ENCODE data around the gene RPL12. TPM values are rescaled to one million over a fixed set of nuclear protein-coding genes. Genes with fewer than 3 reads are reported as not detected.

RPL12 gene
- total RNA-seq, 3 donors from 2014 or later (not counting 1 experiment from before 2014, with no cell fraction given), result 561 to 770 (median 724) TPM

DNA sequence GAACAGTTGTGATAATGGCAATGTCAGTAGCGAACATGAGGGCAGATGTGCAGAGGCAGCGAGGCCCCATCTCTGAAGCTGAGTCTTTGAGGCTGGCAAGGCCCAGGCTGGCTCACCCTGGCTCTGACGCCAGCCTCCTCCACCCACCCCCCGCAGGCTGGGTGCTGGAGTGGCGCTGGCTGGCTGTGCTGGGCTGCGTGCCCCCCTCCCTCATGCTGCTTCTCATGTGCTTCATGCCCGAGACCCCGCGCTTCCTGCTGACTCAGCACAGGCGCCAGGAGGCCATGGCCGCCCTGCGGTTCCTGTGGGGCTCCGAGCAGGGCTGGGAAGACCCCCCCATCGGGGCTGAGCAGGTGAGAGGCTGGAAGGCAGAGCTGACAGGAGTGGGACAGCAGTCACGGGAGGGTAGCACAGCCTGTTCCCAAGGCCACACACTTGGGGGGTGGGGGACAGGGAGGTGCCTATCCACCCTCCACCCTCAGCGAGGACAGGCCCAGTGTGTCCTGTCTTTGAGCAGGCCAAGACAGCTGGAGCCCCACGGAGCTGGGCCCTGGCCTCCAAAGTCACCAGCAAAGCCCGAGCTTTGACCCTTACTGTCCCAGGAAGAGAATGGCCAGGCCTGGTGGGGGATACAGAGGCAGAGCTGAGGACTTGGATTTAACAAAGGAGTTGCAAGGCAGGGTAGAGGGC lies 48.7 kb downstream of the RPL12 start:
- 65% methylated on average over 18 of the region's 18 CpGs for WGBS (ENCODE audit: insufficient coverage)
- Mint-ChIP-seq H3K4me1 (peaks cover 5 to 14% of the 10 kb centered on the region in 2 donors), H3K27me3 (ENCODE audit: low read depth in 2 of 2) (peaks cover 0 to 3% of the 10 kb centered on the region in 2 donors), H3K36me3 (no peaks in the 10 kb centered on the region), H3K4me3 (no peak overlapping the region), H3K9me3 (no peaks in the 10 kb centered on the region), H3K27ac (no peak overlapping the region)
- no peak for ATAC-seq
- intact Hi-C loops (cut with micrococcal nuclease), result no loop called here
- Histone ChIP-seq H3K4me1 (ENCODE audit: control insufficient read depth, insufficient read depth, low read length) (peaks cover 12% of the 10 kb centered on the region), H3K9me3 (ENCODE audit: control insufficient read depth, insufficient read depth, low read length) (no peaks in the 10 kb centered on the region), H3K4me3 (ENCODE audit: low read length) (no peak overlapping the region), H3K27ac (ENCODE audit: low read length) (no peak overlapping the region), H3K36me3 (ENCODE audit: control insufficient read depth, insufficient read depth, low read length) (peaks cover 2% of the 10 kb centered on the region), H3K27me3 (ENCODE audit: control insufficient read depth, insufficient read depth, low read length) (peaks cover 13% of the 10 kb centered on the region)
- TF ChIP-seq, protein P1, sequence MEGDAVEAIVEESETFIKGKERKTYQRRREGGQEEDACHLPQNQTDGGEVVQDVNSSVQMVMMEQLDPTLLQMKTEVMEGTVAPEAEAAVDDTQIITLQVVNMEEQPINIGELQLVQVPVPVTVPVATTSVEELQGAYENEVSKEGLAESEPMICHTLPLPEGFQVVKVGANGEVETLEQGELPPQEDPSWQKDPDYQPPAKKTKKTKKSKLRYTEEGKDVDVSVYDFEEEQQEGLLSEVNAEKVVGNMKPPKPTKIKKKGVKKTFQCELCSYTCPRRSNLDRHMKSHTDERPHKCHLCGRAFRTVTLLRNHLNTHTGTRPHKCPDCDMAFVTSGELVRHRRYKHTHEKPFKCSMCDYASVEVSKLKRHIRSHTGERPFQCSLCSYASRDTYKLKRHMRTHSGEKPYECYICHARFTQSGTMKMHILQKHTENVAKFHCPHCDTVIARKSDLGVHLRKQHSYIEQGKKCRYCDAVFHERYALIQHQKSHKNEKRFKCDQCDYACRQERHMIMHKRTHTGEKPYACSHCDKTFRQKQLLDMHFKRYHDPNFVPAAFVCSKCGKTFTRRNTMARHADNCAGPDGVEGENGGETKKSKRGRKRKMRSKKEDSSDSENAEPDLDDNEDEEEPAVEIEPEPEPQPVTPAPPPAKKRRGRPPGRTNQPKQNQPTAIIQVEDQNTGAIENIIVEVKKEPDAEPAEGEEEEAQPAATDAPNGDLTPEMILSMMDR (IDR thresholded peaks at IDR 0.05), result no peak
- no peak for DNase-seq

DNA sequence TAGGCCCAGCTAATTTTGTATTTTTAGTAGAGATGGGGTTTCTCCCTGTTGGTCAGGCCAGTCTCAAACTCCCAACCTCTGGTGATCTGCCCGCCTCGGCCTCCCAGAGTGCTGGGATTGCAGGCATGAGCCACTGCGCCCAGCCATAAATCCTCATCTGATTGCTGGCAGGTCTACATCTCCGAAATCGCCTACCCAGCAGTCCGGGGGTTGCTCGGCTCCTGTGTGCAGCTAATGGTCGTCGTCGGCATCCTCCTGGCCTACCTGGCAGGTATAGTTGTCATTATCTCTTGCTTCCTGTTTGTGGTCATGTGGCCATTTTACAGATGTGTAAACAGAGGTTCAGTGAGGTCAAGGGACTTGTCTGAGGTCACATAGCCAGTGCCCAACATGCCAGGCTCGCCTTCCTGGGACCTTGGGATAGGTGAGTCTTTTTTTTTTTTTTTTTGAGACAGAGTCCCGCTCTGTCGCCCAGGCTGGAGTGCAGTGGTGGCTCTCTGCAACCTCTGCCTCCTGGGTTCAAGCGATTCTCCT lies 51.4 kb downstream of the RPL12 start:
- ATAC-seq, result no peak
- Mint-ChIP-seq H3K36me3 (no peaks in the 10 kb centered on the region), H3K27ac (no peak overlapping the region), H3K4me3 (peak overlapping the region; percentile 45), H3K9me3 (no peaks in the 10 kb centered on the region), H3K4me1 (peaks cover 9 to 13% of the 10 kb centered on the region in 2 donors), H3K27me3 (ENCODE audit: low read depth in 2 of 2) (peaks cover 0 to 6% of the 10 kb centered on the region in 2 donors)
- WGBS (ENCODE audit: insufficient coverage), result 96% methylated on average over 14 of the region's 14 CpGs
- intact Hi-C loops (cut with micrococcal nuclease), result loop anchor here (10.0 kb wide), 1 partner anchor 175 kb away; no protein-coding TSS in a partner anchor
- no peak for DNase-seq
- no peak overlapping the region for H3K27ac ChIP-seq (ENCODE audit: low read length)
- H3K36me3 ChIP-seq (ENCODE audit: control insufficient read depth, insufficient read depth, low read length), result peaks cover 2% of the 10 kb centered on the region
- no peaks in the 10 kb centered on the region for H3K9me3 ChIP-seq (ENCODE audit: control insufficient read depth, insufficient read depth, low read length)
- no peak overlapping the region for H3K4me3 ChIP-seq (ENCODE audit: low read length)
- H3K4me1 ChIP-seq (ENCODE audit: control insufficient read depth, insufficient read depth, low read length), result peaks cover 23% of the 10 kb centered on the region
- TF ChIP-seq, protein P1 (IDR thresholded peaks at IDR 0.05), result no peak
- peaks cover 13% of the 10 kb centered on the region for H3K27me3 ChIP-seq (ENCODE audit: control insufficient read depth, insufficient read depth, low read length)

DNA sequence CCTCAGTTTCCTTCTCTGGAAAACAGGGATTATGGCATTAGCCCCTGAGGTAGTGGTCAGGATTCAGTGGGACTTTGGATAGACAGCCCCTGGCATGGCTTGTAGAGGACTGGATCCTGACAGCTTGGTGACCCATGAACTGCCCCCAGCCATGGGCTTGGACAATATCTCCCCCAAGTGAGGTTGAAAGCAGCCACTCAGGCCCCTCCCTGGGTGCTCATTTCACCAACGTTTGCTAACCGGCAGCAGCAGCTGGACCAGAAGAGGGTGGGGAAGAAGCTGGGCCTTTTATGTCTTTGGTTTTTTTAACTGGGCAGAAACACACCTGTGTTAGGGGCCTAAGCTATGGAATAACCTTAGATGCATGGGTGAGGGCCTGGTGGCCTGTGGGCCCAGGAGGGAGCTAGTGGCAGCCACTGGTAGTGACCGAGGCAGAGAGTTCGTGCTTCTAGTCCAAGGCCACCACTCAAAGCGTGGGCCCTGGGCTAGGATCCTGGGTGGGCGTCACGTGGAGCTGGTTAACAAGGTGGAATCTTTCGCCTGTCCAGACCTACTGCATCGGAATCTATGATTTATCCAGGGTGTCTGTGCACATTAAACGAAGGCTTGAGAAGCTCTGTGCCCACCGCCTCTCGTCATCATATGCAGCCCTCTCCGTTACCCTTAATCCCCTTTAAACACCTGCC lies 52.3 kb downstream of the RPL12 start:
- H3K4me3 Mint-ChIP-seq, result peak overlapping the region; percentile 83
- WGBS (ENCODE audit: insufficient coverage), result 96% methylated on average over 13 of the region's 13 CpGs

More for the DNA sequence above, 52.3 kb downstream of the RPL12 start:
- Mint-ChIP-seq H3K36me3 (no peaks in the 10 kb centered on the region), H3K9me3 (no peaks in the 10 kb centered on the region), H3K4me1 (peaks cover 9 to 13% of the 10 kb centered on the region in 2 donors), H3K27me3 (ENCODE audit: low read depth in 2 of 2) (peaks cover 0 to 6% of the 10 kb centered on the region in 2 donors), H3K27ac (peak overlapping the region; percentile 57 to 84)
- Histone ChIP-seq H3K4me3 (ENCODE audit: low read length) (no peak overlapping the region), H3K36me3 (ENCODE audit: control insufficient read depth, insufficient read depth, low read length) (peaks cover 2% of the 10 kb centered on the region), H3K27ac (ENCODE audit: low read length) (no peak overlapping the region), H3K4me1 (ENCODE audit: control insufficient read depth, insufficient read depth, low read length) (peaks cover 23% of the 10 kb centered on the region), H3K9me3 (ENCODE audit: control insufficient read depth, insufficient read depth, low read length) (no peaks in the 10 kb centered on the region), H3K27me3 (ENCODE audit: control insufficient read depth, insufficient read depth, low read length) (peaks cover 13% of the 10 kb centered on the region)
- DNase-seq (no peak), ATAC-seq (no peak)
- TF ChIP-seq, protein P1 (IDR thresholded peaks at IDR 0.05), result no peak
- intact Hi-C loops (cut with micrococcal nuclease), result loop anchor here (10.0 kb wide), 1 partner anchor 174 kb away; no protein-coding TSS in a partner anchor

Data from natural killer cell (primary cell).